Measurements from ENCODE around the gene ALDH3A2. TPM values are rescaled to one million over a fixed set of nuclear protein-coding genes. Genes with fewer than 3 reads are reported as not detected.

The ALDH3A2 gene
- total and polyA plus RNA-seq, 2 experiments from 2014 or later: 63.6 to 137 TPM

- DNase-seq (ENCODE audit: low spot score): no peak
- H3K4me1 ChIP-seq (ENCODE audit: insufficient read depth): no peaks in the 10 kb centered on the region
- no peaks in the 10 kb centered on the region for H3K9me3 ChIP-seq (ENCODE audit: low read depth)
- no peaks in the 10 kb centered on the region for H3K79me2 ChIP-seq
- TF ChIP-seq, protein P1, sequence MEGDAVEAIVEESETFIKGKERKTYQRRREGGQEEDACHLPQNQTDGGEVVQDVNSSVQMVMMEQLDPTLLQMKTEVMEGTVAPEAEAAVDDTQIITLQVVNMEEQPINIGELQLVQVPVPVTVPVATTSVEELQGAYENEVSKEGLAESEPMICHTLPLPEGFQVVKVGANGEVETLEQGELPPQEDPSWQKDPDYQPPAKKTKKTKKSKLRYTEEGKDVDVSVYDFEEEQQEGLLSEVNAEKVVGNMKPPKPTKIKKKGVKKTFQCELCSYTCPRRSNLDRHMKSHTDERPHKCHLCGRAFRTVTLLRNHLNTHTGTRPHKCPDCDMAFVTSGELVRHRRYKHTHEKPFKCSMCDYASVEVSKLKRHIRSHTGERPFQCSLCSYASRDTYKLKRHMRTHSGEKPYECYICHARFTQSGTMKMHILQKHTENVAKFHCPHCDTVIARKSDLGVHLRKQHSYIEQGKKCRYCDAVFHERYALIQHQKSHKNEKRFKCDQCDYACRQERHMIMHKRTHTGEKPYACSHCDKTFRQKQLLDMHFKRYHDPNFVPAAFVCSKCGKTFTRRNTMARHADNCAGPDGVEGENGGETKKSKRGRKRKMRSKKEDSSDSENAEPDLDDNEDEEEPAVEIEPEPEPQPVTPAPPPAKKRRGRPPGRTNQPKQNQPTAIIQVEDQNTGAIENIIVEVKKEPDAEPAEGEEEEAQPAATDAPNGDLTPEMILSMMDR (IDR thresholded peaks at IDR 0.05; ENCODE audit: poor library complexity): no peak
- TF ChIP-seq EZH2 (IDR thresholded peaks at IDR 0.05; ENCODE audit: borderline replicate concordance) (no peak), EZH2phosphoT487 (IDR thresholded peaks at IDR 0.05; ENCODE audit: low read depth, severe bottlenecking, unreplicated experiment) (no peak)
- no peaks in the 10 kb centered on the region for H4K20me1 ChIP-seq (ENCODE audit: insufficient read depth, poor library complexity, severe bottlenecking)
- no peak overlapping the region for H2AFZ ChIP-seq
- no peaks in the 10 kb centered on the region for H3K9me2 ChIP-seq (replicated peaks; ENCODE audit: insufficient read depth)
- 84% methylated on average over 3 of the region's 3 CpGs for WGBS (ENCODE audit: low lambda C conversion rate, missing lambda C conversion rate)
- H3K27ac ChIP-seq: no peak overlapping the region
- H3K27me3 ChIP-seq: no peaks in the 10 kb centered on the region
- no peaks in the 10 kb centered on the region for H3K36me3 ChIP-seq (replicated peaks; ENCODE audit: insufficient read depth, low read depth)
- H3K4me2 ChIP-seq: no peak overlapping the region
- no peak overlapping the region for H3K4me3 ChIP-seq
These were observed 61.3 kb downstream of the ALDH3A2 start for GRCh38 chr17:19709841-19710240.

DNA sequence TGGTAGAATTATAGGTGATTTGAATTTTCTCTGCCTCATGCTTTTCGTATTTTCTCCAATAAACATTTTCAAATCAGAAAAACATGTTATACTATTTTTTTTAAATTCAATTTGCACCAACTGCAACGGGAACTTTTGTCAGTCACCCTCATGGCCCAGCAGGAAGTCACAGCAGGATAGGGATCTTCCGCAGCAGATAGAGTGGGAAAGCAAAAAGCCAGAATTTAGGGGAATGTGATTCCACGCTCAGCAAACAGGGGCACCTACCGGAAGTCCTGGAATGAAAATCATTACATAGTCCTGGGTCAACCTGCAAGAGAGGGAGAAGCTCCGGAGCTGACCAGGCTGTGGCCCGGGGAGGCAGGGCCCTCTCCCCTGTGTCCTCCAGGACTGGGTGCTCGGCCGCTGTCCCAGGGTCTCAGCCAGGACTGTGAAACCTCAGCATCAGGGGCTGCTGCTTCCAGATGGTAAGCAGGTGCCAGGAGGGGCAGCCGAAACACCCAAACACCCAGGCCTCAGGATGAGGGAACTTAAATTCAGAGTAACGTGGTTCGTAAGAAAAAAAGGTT lies 64.0 kb downstream of the ALDH3A2 start:
- Histone ChIP-seq H3K27ac (no peak overlapping the region), H2AFZ (no peak overlapping the region), H3K9me3 (ENCODE audit: low read depth) (no peaks in the 10 kb centered on the region), H3K79me2 (no peaks in the 10 kb centered on the region), H3K9me2 (replicated peaks; ENCODE audit: insufficient read depth) (no peaks in the 10 kb centered on the region), H3K36me3 (replicated peaks; ENCODE audit: insufficient read depth, low read depth) (no peaks in the 10 kb centered on the region), H3K27me3 (no peaks in the 10 kb centered on the region), H3K4me1 (ENCODE audit: insufficient read depth) (no peaks in the 10 kb centered on the region), H4K20me1 (ENCODE audit: insufficient read depth, poor library complexity, severe bottlenecking) (no peaks in the 10 kb centered on the region), H3K4me2 (no peak overlapping the region), H3K4me3 (no peak overlapping the region)
- no peak for DNase-seq (ENCODE audit: low spot score)
- 87% methylated on average over 12 of the region's 12 CpGs for WGBS (ENCODE audit: low lambda C conversion rate, missing lambda C conversion rate)
- TF ChIP-seq, protein P1 (IDR thresholded peaks at IDR 0.05; ENCODE audit: poor library complexity): no peak
- TF ChIP-seq EZH2 (IDR thresholded peaks at IDR 0.05; ENCODE audit: borderline replicate concordance) (no peak), EZH2phosphoT487 (IDR thresholded peaks at IDR 0.05; ENCODE audit: low read depth, severe bottlenecking, unreplicated experiment) (no peak)

GRCh38 chr17:19713462-19713861 lies 64.9 kb downstream of the ALDH3A2 start:
- Histone ChIP-seq H3K27me3 (no peaks in the 10 kb centered on the region), H3K4me3 (no peak overlapping the region), H3K4me1 (ENCODE audit: insufficient read depth) (no peaks in the 10 kb centered on the region), H3K9me2 (replicated peaks; ENCODE audit: insufficient read depth) (no peaks in the 10 kb centered on the region), H2AFZ (no peak overlapping the region), H3K27ac (no peak overlapping the region), H3K9me3 (ENCODE audit: low read depth) (no peaks in the 10 kb centered on the region), H3K36me3 (replicated peaks; ENCODE audit: insufficient read depth, low read depth) (no peaks in the 10 kb centered on the region), H4K20me1 (ENCODE audit: insufficient read depth, poor library complexity, severe bottlenecking) (no peaks in the 10 kb centered on the region), H3K4me2 (no peak overlapping the region), H3K79me2 (no peaks in the 10 kb centered on the region)
- 84% methylated on average over 14 of the region's 16 CpGs for WGBS (ENCODE audit: low lambda C conversion rate, missing lambda C conversion rate)
- no peak for DNase-seq (ENCODE audit: low spot score)
- TF ChIP-seq, protein P1 (IDR thresholded peaks at IDR 0.05; ENCODE audit: poor library complexity): no peak
- TF ChIP-seq EZH2phosphoT487 (IDR thresholded peaks at IDR 0.05; ENCODE audit: low read depth, severe bottlenecking, unreplicated experiment) (no peak), EZH2 (IDR thresholded peaks at IDR 0.05; ENCODE audit: borderline replicate concordance) (no peak)

All from hepatocyte (in vitro differentiated cells).